Subcutaneous adipose tissue (tissue), 4 donors: ENCODE data around the gene TMEM63A. TPM values are rescaled to one million over a fixed set of nuclear protein-coding genes. Genes with fewer than 3 reads are reported as not detected.

Source experiments
- CTCF ChIP-seq: fragments of 450-650 bp; IDR thresholded peaks from one replicate; pipeline ENCODE4 v1.5.1; 2016; ENCODE audit warnings: low read depth, mild to moderate bottlenecking, control low read depth, antibody characterized with exemption, moderate library complexity
- total RNA-seq, 4 donors: library from RNA; depleted of rRNA; stranded (reverse); fragments of >200 nt; gene quantifications; one replicate each; pipeline ENCODE4 v1.1.0, GENCODE V29; 2016

The TMEM63A gene
- total RNA-seq, 4 donors from 2014 or later: 65.5 to 115 (median 68.3) TPM

GRCh38 chr1:225880222-225880588 is 2.0 kb downstream of the TMEM63A start:
- no peak for TF ChIP-seq CTCF

GRCh38 chr1:225879521-225880221 is 2.5 kb downstream of the TMEM63A start:
- TF ChIP-seq CTCF: no peak

- TF ChIP-seq CTCF: no peak
Measured at GRCh38 chr1:225878282-225878681, 3.9 kb downstream of the TMEM63A start.

GRCh38 chr1:225877580-225877979 is 4.6 kb downstream of the TMEM63A start:
- no peak for TF ChIP-seq CTCF

- no peak for TF ChIP-seq CTCF
Measured at GRCh38 chr1:225876900-225877510, 5.2 kb downstream of the TMEM63A start.

GRCh38 chr1:225875044-225875815 is 7.0 kb downstream of the TMEM63A start:
- no peak for TF ChIP-seq CTCF

GRCh38 chr1:225874431-225874830 is 7.7 kb downstream of the TMEM63A start:
- no peak for TF ChIP-seq CTCF
